DND-41 (cell line): Measurements from ENCODE around the gene EIF4G3.
"Not testable (repeated sequence)": the region's sequence is repeated elsewhere in the genome, so short reads cannot be mapped to it uniquely, and the experiment has no call there.

ENCODE experiments used
- ATAC-seq: fragments of 200-7000 bp; cut with Tn5 transposase; 3 replicates; pipeline ENCODE4 v1.9.1; 2021; ENCODE audit warnings: low read depth; ENCODE audit not compliant: insufficient read depth
- DNase-seq: peaks from one replicate; pipeline ENCODE4 v3.0.0-alpha.2; 2020
- H2AFZ ChIP-seq: 2 replicates; pipeline ENCODE4 v1.6.0; 2012; ENCODE audit warnings: low read depth, low read length
- H3K27ac ChIP-seq: 2 replicates; pipeline ENCODE4 v1.5.1; 2012; ENCODE audit warnings: low read length, inconsistent platforms
- H3K27me3 ChIP-seq: fragments of 200-600 bp; sonication (generic); 2 replicates; pipeline ENCODE4 v1.6.0; 2012; ENCODE audit warnings: low read length, mild to moderate bottlenecking, inconsistent platforms; ENCODE audit not compliant: insufficient read depth, poor library complexity
- H3K36me3 ChIP-seq: 2 replicates; pipeline ENCODE4 v1.5.1; 2012; ENCODE audit warnings: low read length, inconsistent platforms; ENCODE audit not compliant: insufficient read depth
- H3K4me1 ChIP-seq: 2 replicates; pipeline ENCODE4 v1.5.1; 2012; ENCODE audit warnings: mild to moderate bottlenecking, low read length; ENCODE audit not compliant: insufficient read depth
- H3K4me2 ChIP-seq: 2 replicates; pipeline ENCODE4 v1.6.0; 2012; ENCODE audit warnings: mild to moderate bottlenecking, moderate library complexity, low read length, inconsistent platforms; ENCODE audit not compliant: insufficient read depth
- H3K4me3 ChIP-seq, 2 experiments: fragments of 200-600 bp in 1 of 2; shearing (Covaris generic) in 1 of 2; 2 replicates each; pipeline ENCODE4 v1.5.1; 2012 to 2016; ENCODE audit warnings: inconsistent platforms in 2 of 2, low read length in 2 of 2, mild to moderate bottlenecking in 2 of 2, low read depth in 1 of 2, moderate library complexity in 1 of 2
- H3K79me2 ChIP-seq: 2 replicates; pipeline ENCODE4 v1.6.0; 2012; ENCODE audit warnings: low read length, inconsistent platforms; ENCODE audit not compliant: insufficient read depth
- H3K9ac ChIP-seq: 2 replicates; pipeline ENCODE4 v1.6.0; 2012; ENCODE audit warnings: low read depth, mild to moderate bottlenecking, inconsistent platforms, low read length, moderate library complexity
- H3K9me3 ChIP-seq: 2 replicates; pipeline ENCODE4 v1.5.1; 2012; ENCODE audit warnings: low read length, moderate library complexity, mild to moderate bottlenecking, inconsistent platforms; ENCODE audit not compliant: insufficient read depth, severe bottlenecking
- H4K20me1 ChIP-seq: 2 replicates; pipeline ENCODE4 v1.6.0; 2012; ENCODE audit warnings: low read length; ENCODE audit not compliant: insufficient read depth
- EZH2 ChIP-seq: IDR thresholded peaks from 3 replicates; pipeline ENCODE4 v1.6.1; 2012; ENCODE audit warnings: borderline replicate concordance, low read depth, mild to moderate bottlenecking, moderate library complexity, low read length, inconsistent platforms; ENCODE audit not compliant: severe bottlenecking
- TF ChIP-seq, protein P1 (sequence below): IDR thresholded peaks from 2 replicates; pipeline ENCODE4 v1.5.1; 2012; ENCODE audit warnings: borderline replicate concordance, low read length, moderate library complexity, mild to moderate bottlenecking; ENCODE audit not compliant: poor library complexity, severe bottlenecking; ENCODE audit errors: extremely low read depth

EIF4G3 gene

DNA sequence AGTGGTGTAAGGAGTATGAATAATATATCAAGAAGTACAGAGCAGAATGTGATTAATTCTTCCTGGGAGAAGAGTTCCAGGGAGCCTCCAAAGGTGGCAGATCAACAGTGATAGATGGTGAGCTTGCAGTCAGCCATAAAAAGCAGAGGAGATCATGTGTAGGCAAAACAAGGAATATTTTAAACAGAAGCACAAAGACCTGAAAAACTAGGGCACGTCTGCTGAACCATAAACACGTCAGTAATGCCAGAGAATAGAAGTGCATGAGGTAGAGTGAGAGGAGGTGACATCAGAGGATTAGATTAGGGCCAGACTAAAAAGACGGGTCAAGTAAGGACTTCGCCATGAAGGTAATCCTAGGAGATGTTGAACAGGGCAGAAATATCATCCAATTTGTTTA, 151.8 kb downstream of the EIF4G3 start:
- H3K27me3 ChIP-seq: no peaks in the 10 kb centered on the region
- no peaks in the 10 kb centered on the region for H4K20me1 ChIP-seq
- no peak overlapping the region for H3K4me2 ChIP-seq
- peaks cover 13% of the 10 kb centered on the region for H3K4me1 ChIP-seq
- no peak overlapping the region for H3K27ac ChIP-seq
- peaks cover 4% of the 10 kb centered on the region for H3K9me3 ChIP-seq
- peaks cover 13% of the 10 kb centered on the region; the same call in 1 of the 2 replicates for H3K36me3 ChIP-seq
- ATAC-seq: no peak
- TF ChIP-seq, protein P1, sequence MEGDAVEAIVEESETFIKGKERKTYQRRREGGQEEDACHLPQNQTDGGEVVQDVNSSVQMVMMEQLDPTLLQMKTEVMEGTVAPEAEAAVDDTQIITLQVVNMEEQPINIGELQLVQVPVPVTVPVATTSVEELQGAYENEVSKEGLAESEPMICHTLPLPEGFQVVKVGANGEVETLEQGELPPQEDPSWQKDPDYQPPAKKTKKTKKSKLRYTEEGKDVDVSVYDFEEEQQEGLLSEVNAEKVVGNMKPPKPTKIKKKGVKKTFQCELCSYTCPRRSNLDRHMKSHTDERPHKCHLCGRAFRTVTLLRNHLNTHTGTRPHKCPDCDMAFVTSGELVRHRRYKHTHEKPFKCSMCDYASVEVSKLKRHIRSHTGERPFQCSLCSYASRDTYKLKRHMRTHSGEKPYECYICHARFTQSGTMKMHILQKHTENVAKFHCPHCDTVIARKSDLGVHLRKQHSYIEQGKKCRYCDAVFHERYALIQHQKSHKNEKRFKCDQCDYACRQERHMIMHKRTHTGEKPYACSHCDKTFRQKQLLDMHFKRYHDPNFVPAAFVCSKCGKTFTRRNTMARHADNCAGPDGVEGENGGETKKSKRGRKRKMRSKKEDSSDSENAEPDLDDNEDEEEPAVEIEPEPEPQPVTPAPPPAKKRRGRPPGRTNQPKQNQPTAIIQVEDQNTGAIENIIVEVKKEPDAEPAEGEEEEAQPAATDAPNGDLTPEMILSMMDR: no peak
- TF ChIP-seq EZH2: no peak
- no peak overlapping the region for H3K4me3 ChIP-seq
- H3K79me2 ChIP-seq: peaks cover 21% of the 10 kb centered on the region
- H3K9ac ChIP-seq: no peak overlapping the region
- no peak for DNase-seq
- H2AFZ ChIP-seq: no peak overlapping the region

DNA sequence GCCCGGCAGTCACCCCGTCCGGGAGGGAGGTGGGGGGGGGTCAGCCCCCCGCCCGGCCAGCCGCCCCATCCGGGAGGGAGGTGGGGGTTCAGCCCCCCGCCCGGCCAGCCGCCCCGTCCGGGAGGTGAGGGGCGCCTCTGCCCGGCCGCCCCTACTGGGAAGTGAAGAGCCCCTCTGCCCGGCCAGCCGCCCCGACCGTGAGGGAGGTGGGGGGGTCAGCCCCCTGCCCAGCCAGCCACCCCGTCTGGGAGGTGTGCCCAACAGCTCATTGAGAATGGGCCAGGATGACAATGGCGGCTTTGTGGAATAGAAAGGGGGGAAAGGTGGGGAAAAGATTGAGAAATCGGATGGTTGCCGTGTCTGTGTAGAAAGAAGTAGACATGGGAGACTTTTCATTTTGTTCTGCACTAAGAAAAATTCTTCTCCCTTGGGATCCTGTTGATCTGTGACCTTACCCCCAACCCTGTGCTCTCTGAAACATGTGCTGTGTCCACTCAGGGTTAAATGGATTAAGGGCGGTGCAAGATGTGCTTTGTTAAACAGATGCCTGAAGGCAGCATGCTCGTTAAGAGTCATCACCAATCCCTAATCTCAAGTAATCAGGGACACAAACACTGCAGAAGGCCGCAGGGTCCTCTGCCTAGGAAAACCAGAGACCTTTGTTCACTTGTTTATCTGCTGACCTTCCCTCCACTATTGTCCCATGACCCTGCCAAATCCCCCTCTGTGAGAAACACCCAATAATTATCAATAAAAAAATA, 152.4 kb downstream of the EIF4G3 start:
- Histone ChIP-seq H3K79me2 (peaks cover 23% of the 10 kb centered on the region), H3K4me1 (peaks cover 13% of the 10 kb centered on the region), H3K36me3 (peaks cover 14% of the 10 kb centered on the region; the same call in 1 of the 2 replicates)
- DNase-seq, H3K4me2 ChIP-seq, ATAC-seq, H3K9me3 ChIP-seq, H3K27ac ChIP-seq, H3K27me3 ChIP-seq, H3K4me3 ChIP-seq, H4K20me1 ChIP-seq, H2AFZ ChIP-seq, H3K9ac ChIP-seq: not testable (repeated sequence)

DNA sequence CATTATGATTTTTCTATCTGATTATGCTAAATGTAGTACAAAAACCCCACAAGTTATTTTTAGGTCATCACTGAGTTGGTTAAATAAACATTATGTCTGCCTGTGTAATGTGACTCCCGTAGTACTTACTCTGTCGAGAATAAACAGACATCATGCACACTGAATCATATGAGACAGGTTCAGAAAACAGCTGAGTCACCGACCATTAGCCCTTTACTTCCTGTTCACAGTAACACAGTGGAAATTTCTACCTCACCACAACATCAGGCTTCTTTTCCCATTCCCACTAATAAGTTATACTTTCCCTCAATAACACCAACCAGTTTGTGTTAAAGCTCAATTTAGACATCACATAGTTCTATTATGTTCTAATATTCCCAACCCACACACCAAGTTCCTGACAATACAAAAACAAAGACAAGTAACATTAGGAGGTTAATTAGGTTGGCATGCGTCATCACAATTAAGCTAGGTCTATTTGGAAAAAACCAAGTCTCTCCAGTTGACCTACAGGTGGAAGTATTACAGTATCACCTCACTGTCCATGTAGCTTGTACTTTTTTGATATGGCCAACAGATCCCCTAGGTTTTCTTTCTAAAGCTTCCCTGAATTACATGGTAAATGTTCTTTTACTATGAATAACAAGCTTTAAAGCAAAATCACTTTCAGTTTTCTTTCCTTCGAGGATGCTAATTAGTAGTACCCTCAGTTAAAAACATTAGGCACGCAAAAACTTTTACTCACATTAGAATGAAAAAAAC, 154.2 kb downstream of the EIF4G3 start:
- TF ChIP-seq, protein P1: no peak
- no peak for TF ChIP-seq EZH2
- H3K79me2 ChIP-seq: peaks cover 29% of the 10 kb centered on the region
- no peaks in the 10 kb centered on the region for H3K27me3 ChIP-seq
- H3K9ac ChIP-seq: no peak overlapping the region
- no peak overlapping the region for H3K4me3 ChIP-seq
- peaks cover 4% of the 10 kb centered on the region for H3K9me3 ChIP-seq
- peak overlapping the region; percentile 42 for H3K4me2 ChIP-seq
- peak; percentile 37 for DNase-seq
- peaks cover 13% of the 10 kb centered on the region for H3K4me1 ChIP-seq
- H4K20me1 ChIP-seq: no peaks in the 10 kb centered on the region
- peak; percentile 96 for ATAC-seq
- H3K36me3 ChIP-seq: peaks cover 10% of the 10 kb centered on the region; the same call in 1 of the 2 replicates
- peak overlapping the region; percentile 3; the same call in 1 of the 2 replicates for H2AFZ ChIP-seq
- H3K27ac ChIP-seq: peak overlapping the region; percentile 65

DNA sequence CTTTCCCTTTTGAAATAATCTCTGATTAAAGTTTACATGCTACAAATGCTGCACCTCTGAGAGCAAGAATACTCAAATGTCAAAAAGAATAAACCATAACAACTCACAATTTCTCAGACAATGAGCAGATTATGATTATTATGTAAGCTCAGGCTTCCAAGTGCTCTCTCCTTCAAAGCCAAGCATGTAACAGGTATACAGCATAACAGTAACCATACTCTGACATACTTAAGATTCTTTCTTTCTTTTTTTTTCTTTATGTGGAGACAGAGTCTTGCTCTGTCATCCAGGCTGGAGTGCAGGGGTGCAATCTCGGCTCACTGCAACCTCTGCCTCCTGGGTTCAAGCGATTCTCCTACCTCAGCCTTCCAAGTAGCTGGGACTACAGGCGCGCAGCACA, 155.4 kb downstream of the EIF4G3 start:
- TF ChIP-seq EZH2: no peak
- TF ChIP-seq, protein P1: no peak
- DNase-seq (no peak), ATAC-seq (no peak)
- no peak overlapping the region for H3K4me2 ChIP-seq
- H3K4me3 ChIP-seq: no peak overlapping the region
- H3K27ac ChIP-seq: no peak overlapping the region
- H3K4me1 ChIP-seq: peaks cover 13% of the 10 kb centered on the region
- peaks cover 7% of the 10 kb centered on the region; the same call in 1 of the 2 replicates for H3K36me3 ChIP-seq
- no peak overlapping the region for H3K9ac ChIP-seq
- H2AFZ ChIP-seq: no peak overlapping the region
- H4K20me1 ChIP-seq: no peaks in the 10 kb centered on the region
- H3K79me2 ChIP-seq: peaks cover 28% of the 10 kb centered on the region
- no peaks in the 10 kb centered on the region for H3K27me3 ChIP-seq
- H3K9me3 ChIP-seq: peaks cover 4% of the 10 kb centered on the region
